GM12878 (cell line): Measurements from ENCODE around the gene BCAN. TPM values are rescaled to one million over a fixed set of nuclear protein-coding genes. Genes with fewer than 3 reads are reported as not detected.

Source experiments
- ATAC-seq: fragments of 200-7000 bp; cut with Tn5 transposase; 3 replicates; pipeline ENCODE4 v1.9.1; 2020; ENCODE audit warnings: mild to moderate bottlenecking, moderate library complexity
- BruUV-seq: library from RNA; stranded (reverse); fragments of 400-500 nt; replicated peaks from 2 replicates; lab custom pipeline; 2021; lab: Mats Ljungman, UMichigan
- CTCF ChIA-PET: fragments of 300-600 bp; sonication (Branson Sonifier 250); formaldehyde crosslinking; extraction: SDS; loops from one replicate; lab custom pipeline; 2021; ENCODE audit warnings: inconsistent platforms; lab: Yijun Ruan, JAX
- POLR2A ChIA-PET: fragments of 350-600 bp; formaldehyde crosslinking; extraction: SDS; loops from one replicate; lab custom pipeline; 2021; ENCODE audit warnings: inconsistent platforms; lab: Charles Lee
- RAD21 ChIA-PET: fragments of 300-600 bp; sonication (Branson Sonifier 250); formaldehyde crosslinking; loops from one replicate; lab custom pipeline; 2023; ENCODE audit warnings: antibody characterized with exemption; ENCODE audit not compliant: unreplicated experiment; lab: Charles Lee
- SMC1A ChIA-PET: fragments of 300-600 bp; sonication (Branson Sonifier 250); formaldehyde crosslinking; loops from one replicate; lab custom pipeline; 2023; ENCODE audit not compliant: unreplicated experiment, uncharacterized antibody; lab: Charles Lee
- DNase-seq: peaks from one replicate; pipeline ENCODE4 v3.0.0-alpha.2; 2011; ENCODE audit warnings: low read depth, low spot score
- FAIRE-seq: peaks from 3 replicates; lab custom pipeline; 2011; peaks lifted over from hg19 to GRCh38; lab: Jason Lieb, UNC
- H2AFZ ChIP-seq: 2 replicates; pipeline ENCODE4 v1.6.0; 2011; ENCODE audit warnings: low read depth, low read length, control low read depth; ENCODE audit not compliant: control insufficient read depth
- H3K27ac ChIP-seq: 2 replicates; pipeline ENCODE4 v1.5.1; 2011; ENCODE audit warnings: control low read depth; ENCODE audit not compliant: control insufficient read depth, insufficient read depth
- H3K27me3 ChIP-seq, 2 experiments: replicated peaks in 1 of 2; 2 replicates each; pipeline versions ENCODE4 v1.6.0 to v1.6.1; 2011; ENCODE audit warnings: low read length in 1 of 2; ENCODE audit not compliant: control insufficient read depth in 2 of 2, insufficient read depth in 2 of 2
- H3K36me3 ChIP-seq, 2 experiments: 2 replicates each; pipeline ENCODE4 v1.5.1; 2011; ENCODE audit warnings: low read length in 1 of 2; ENCODE audit not compliant: control insufficient read depth in 2 of 2, insufficient read depth in 2 of 2
- H3K4me1 ChIP-seq: 2 replicates; pipeline ENCODE4 v1.6.1; 2011; ENCODE audit warnings: mild to moderate bottlenecking, low read length, moderate library complexity, mixed read lengths; ENCODE audit not compliant: control insufficient read depth, insufficient read depth
- H3K4me2 ChIP-seq: 2 replicates; pipeline ENCODE4 v1.6.0; 2011; ENCODE audit warnings: control low read depth; ENCODE audit not compliant: control insufficient read depth, insufficient read depth
- H3K4me3 ChIP-seq: fragments of 200-600 bp; sonication (generic); 2 replicates; pipeline ENCODE4 v1.5.1; 2016
- H3K79me2 ChIP-seq: 2 replicates; pipeline ENCODE4 v1.6.0; 2011; ENCODE audit warnings: low read length; ENCODE audit not compliant: control insufficient read depth, insufficient read depth
- H3K9ac ChIP-seq: 2 replicates; pipeline ENCODE4 v1.8.0; 2011; ENCODE audit warnings: low read length, control low read depth, mixed read lengths; ENCODE audit not compliant: control insufficient read depth, insufficient read depth
- H3K9me3 ChIP-seq: replicated peaks from 3 replicates; pipeline ENCODE4 v1.5.1; 2011; ENCODE audit warnings: mild to moderate bottlenecking, low read length; ENCODE audit not compliant: control insufficient read depth, insufficient read depth
- H4K20me1 ChIP-seq: 2 replicates; pipeline ENCODE4 v1.6.0; 2011; ENCODE audit not compliant: control insufficient read depth, insufficient read depth
- BACH1 ChIP-seq: fragments of 450-650 bp; IDR thresholded peaks from 2 replicates; pipeline ENCODE4 v1.6.1; 2017; ENCODE audit warnings: mild to moderate bottlenecking, borderline replicate concordance
- MAX ChIP-seq: IDR thresholded peaks from 2 replicates; pipeline ENCODE4 v1.6.1; 2012; ENCODE audit warnings: low read depth, low read length, improper control_type of control experiment
- MEF2A ChIP-seq: IDR thresholded peaks from 2 replicates; pipeline ENCODE4 v1.6.1; 2011; ENCODE audit warnings: low read depth, mild to moderate bottlenecking, low read length, moderate library complexity; ENCODE audit not compliant: insufficient read depth
- TCF12 ChIP-seq: IDR thresholded peaks from 2 replicates; pipeline ENCODE4 v1.6.1; 2011; ENCODE audit warnings: low read depth, mild to moderate bottlenecking, low read length
- TCF3 ChIP-seq: IDR thresholded peaks from 2 replicates; pipeline ENCODE4 v1.6.1; 2012; ENCODE audit warnings: low read depth, mild to moderate bottlenecking, low read length, borderline replicate concordance; ENCODE audit not compliant: insufficient read depth
- WGBS: methylation state at CpG from one replicate; pipeline ENCODE4 v1.1.6; 2016; ENCODE audit warnings: low lambda C conversion rate; ENCODE audit not compliant: insufficient replicate concordance, insufficient coverage; ENCODE audit errors: missing lambda C conversion rate; 5-methylcytosine and 5-hydroxymethylcytosine counted together
- in situ Hi-C: fragments of 300-500 bp; cut with MboI; formaldehyde crosslinking; loops from 9 replicates; pipeline ENCODE4 v1.14.3; 2018; ENCODE audit warnings: mixed read lengths
- intact Hi-C: fragments of 100-400 bp; cut with micrococcal nuclease; formaldehyde crosslinking; loops from one replicate; pipeline ENCODE4 v1.14.2; 2022; ENCODE audit not compliant: unreplicated experiment
- polyA plus RNA-seq, 11 experiments: library from polyadenylated mRNA; depleted of rRNA in 4 of 11; unstranded in 6 of 11; stranded (reverse) in 5 of 11; fragments of >200 nt; fragmentation: Nextera tagmentation in 4 of 11; fragmentation: Illumina TruSeq in 1 of 11; extraction: Ambion mirVana in 4 of 11; extraction: Trizol in 1 of 11; gene quantifications; 1 replicate in 1 of 11; 2 replicates in 10 of 11; pipeline versions ENCODE4 v1.2.1 to v1.2.3, GENCODE V29; 2011 to 2016; ENCODE audit warnings: inconsistent platforms in 2 of 11, missing spikeins in 2 of 11, low read depth in 1 of 11
- total RNA-seq, 4 experiments: library from RNA; depleted of rRNA in 3 of 4; stranded (reverse); fragments of >200 nt in 3 of 4; fragmentation: Illumina TruSeq in 1 of 4; extraction: Trizol in 1 of 4; gene quantifications; 2 replicates each; pipeline versions ENCODE4 v1.2.1 to v1.2.3, GENCODE V29; 2013 to 2021
- TF ChIP-seq, protein P1 (sequence below): fragments of 450-650 bp; IDR thresholded peaks from 2 replicates; pipeline ENCODE4 v1.6.1; 2018; ENCODE audit warnings: mild to moderate bottlenecking, low read depth, moderate library complexity; ENCODE audit not compliant: partially characterized antibody

Gene BCAN
- total and polyA plus RNA-seq, 10 of the 15 experiments (the other 5 are each of a cell fraction or from before 2014, with no cell fraction given), result 0.05 to 1.3 (median 0.18) TPM; not detected in 1

- FAIRE-seq (no peak), ATAC-seq (no peak), DNase-seq (no peak)
- TF ChIP-seq, protein P1, sequence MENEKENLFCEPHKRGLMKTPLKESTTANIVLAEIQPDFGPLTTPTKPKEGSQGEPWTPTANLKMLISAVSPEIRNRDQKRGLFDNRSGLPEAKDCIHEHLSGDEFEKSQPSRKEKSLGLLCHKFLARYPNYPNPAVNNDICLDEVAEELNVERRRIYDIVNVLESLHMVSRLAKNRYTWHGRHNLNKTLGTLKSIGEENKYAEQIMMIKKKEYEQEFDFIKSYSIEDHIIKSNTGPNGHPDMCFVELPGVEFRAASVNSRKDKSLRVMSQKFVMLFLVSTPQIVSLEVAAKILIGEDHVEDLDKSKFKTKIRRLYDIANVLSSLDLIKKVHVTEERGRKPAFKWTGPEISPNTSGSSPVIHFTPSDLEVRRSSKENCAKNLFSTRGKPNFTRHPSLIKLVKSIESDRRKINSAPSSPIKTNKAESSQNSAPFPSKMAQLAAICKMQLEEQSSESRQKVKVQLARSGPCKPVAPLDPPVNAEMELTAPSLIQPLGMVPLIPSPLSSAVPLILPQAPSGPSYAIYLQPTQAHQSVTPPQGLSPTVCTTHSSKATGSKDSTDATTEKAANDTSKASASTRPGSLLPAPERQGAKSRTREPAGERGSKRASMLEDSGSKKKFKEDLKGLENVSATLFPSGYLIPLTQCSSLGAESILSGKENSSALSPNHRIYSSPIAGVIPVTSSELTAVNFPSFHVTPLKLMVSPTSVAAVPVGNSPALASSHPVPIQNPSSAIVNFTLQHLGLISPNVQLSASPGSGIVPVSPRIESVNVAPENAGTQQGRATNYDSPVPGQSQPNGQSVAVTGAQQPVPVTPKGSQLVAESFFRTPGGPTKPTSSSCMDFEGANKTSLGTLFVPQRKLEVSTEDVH, result no peak
- TF ChIP-seq MAX, result no peak
- TF ChIP-seq TCF3, result peak; percentile 69; the same call in 1 of the 2 replicates
- TF ChIP-seq BACH1, result no peak
- peak; percentile 92 for TF ChIP-seq TCF12
- TF ChIP-seq MEF2A, result 0 out of 2 replicates have a peak, but pooled peaks have one; percentile 42
- BruUV-seq, result no TSS peak
- peaks cover 20% of the 10 kb centered on the region for H3K79me2 ChIP-seq
- peaks cover 63% of the 10 kb centered on the region for H3K4me1 ChIP-seq
- ChIA-PET CTCF (interaction anchor here (6.0 kb wide), 1 partner anchor 16 kb away, joined by 192 read pairs; the partner anchor contains the start of gene NES), SMC1A (interaction anchor here (1.9 kb wide), 1 partner anchor 15 kb away, joined by 6 read pairs; no protein-coding TSS in a partner anchor), POLR2A (interaction anchor here (0.6 kb wide), 2 partner anchors 15 to 524 kb away, joined by 3 to 5 read pairs; no protein-coding TSS in a partner anchor), RAD21 (no interaction called here)
- H2AFZ ChIP-seq, result no peak overlapping the region
- H3K36me3 ChIP-seq, result no peaks in the 10 kb centered on the region
- H4K20me1 ChIP-seq, result no peaks in the 10 kb centered on the region; the same call in 1 of the 2 replicates
- H3K4me2 ChIP-seq, result peak overlapping the region; percentile 34
- no peak overlapping the region for H3K9ac ChIP-seq
- no peak overlapping the region for H3K4me3 ChIP-seq
- WGBS, result 26% methylated on average over 5 of the region's 5 CpGs
- no peaks in the 10 kb centered on the region for H3K9me3 ChIP-seq
- H3K27me3 ChIP-seq, result no peaks in the 10 kb centered on the region
- peak overlapping the region; percentile 56 for H3K27ac ChIP-seq
- in situ Hi-C loops (no loop called here), intact Hi-C loops (loop anchor here (10.0 kb wide), 1 partner anchor 62 kb away; the partner anchor contains the start of genes ISG20L2 and METTL25B)
These were observed 21.3 kb downstream of the BCAN start for GRCh38 chr1:156663178-156663577.
